ENCODE results near the gene TMEM79.

The TMEM79 gene

DNA sequence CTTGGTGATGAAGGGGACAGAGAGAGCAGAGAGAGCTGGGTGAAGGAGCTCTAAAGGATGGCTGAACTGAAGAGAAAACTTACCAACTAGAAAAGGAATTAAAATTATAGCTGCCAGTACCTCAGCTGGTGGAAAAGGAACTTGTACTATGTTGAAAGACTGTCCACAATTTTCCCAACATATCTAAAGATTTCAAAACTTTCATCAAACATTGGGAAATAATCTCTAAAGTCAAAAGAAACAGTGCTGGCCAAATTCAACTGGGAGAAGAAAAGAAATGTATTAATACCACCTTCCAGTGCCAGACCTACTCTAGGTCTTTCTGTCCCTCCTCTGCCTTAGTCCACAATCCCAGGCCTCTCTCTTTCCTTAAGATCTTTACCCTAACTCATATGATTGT lies 7.6 kb upstream of the TMEM79 start:
- DNase-seq (ENCODE audit: low spot score), result no peak
- in situ Hi-C loops (cut with MboI; ENCODE audit: low pct_unique_long_range_greater_than_20kb, low sequenced_read_pairs, unreplicated experiment), result no loop called here
- TF ChIP-seq, protein P1, sequence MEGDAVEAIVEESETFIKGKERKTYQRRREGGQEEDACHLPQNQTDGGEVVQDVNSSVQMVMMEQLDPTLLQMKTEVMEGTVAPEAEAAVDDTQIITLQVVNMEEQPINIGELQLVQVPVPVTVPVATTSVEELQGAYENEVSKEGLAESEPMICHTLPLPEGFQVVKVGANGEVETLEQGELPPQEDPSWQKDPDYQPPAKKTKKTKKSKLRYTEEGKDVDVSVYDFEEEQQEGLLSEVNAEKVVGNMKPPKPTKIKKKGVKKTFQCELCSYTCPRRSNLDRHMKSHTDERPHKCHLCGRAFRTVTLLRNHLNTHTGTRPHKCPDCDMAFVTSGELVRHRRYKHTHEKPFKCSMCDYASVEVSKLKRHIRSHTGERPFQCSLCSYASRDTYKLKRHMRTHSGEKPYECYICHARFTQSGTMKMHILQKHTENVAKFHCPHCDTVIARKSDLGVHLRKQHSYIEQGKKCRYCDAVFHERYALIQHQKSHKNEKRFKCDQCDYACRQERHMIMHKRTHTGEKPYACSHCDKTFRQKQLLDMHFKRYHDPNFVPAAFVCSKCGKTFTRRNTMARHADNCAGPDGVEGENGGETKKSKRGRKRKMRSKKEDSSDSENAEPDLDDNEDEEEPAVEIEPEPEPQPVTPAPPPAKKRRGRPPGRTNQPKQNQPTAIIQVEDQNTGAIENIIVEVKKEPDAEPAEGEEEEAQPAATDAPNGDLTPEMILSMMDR (IDR thresholded peaks at IDR 0.05; ENCODE audit: extremely low read depth, insufficient read depth, missing control alignments), result no peak

- DNase-seq (ENCODE audit: low spot score), result no peak
- TF ChIP-seq, protein P1 (IDR thresholded peaks at IDR 0.05; ENCODE audit: extremely low read depth, insufficient read depth, missing control alignments), result no peak
- in situ Hi-C loops (cut with MboI; ENCODE audit: low pct_unique_long_range_greater_than_20kb, low sequenced_read_pairs, unreplicated experiment), result no loop called here
Measured at GRCh38 chr1:156276966-156277381, 7.2 kb upstream of the TMEM79 start.

DNA sequence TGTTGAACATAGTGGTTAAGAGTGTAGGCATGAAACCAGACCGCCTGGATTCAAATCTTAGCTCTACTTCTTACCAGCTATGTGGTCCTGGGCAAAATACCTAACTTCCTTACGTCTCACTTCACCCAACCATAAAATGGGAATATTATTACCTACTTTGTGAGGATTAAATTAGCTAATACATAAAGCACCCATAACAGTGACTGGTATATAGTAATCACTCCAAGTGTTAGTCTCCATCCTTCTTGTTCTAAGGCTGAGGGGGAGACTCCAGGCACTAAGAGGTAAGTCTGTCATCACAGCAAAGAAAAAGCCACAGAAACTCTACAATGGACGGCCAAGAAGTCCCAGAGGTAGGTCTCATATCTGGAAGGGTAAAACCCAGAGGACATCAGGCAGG lies 4.3 kb upstream of the TMEM79 start:
- in situ Hi-C loops (cut with MboI; ENCODE audit: low pct_unique_long_range_greater_than_20kb, low sequenced_read_pairs, unreplicated experiment), result no loop called here
- TF ChIP-seq, protein P1 (IDR thresholded peaks at IDR 0.05; ENCODE audit: extremely low read depth, insufficient read depth, missing control alignments), result no peak
- DNase-seq (ENCODE audit: low spot score), result no peak

- in situ Hi-C loops (cut with MboI; ENCODE audit: low pct_unique_long_range_greater_than_20kb, low sequenced_read_pairs, unreplicated experiment), result no loop called here
Measured at GRCh38 chr1:156281281-156281680, 2.8 kb upstream of the TMEM79 start.

DNA sequence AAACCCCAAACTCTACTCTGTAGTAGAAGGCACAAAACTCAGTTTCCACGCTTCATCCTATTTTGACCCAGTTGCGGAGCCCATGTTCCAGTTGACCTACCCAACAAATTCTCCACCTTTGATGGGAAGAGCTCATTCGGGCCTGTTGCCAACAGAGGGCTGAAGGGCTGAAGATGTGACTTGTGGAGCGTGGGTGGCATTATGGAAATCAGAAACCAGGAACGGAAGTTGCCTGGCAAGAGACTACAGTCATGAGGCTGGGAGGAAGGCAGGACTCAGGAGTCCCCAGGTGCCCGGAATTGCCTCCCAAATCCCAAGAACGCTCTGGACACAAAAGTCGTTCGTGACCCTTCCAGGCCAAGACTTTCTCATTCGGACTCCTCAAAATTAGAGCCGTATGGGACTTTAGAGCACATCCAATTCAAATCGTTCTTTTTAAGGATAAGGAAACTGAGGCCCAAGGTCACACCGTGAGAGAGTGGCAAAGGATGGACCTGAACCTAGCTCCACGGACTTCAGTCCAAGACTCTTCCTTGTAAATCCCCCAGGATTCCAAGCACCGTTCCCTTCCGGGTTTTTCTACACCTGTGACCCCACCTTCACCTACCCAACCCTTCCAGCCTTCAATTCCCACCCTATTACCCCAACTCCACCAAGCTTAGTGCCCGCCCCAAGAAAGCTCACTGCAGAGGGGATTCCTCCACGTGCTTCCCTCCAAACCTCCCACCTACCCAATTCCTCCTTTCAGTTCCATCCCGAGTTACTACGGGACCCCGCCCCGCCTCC lies 2.2 kb upstream of the TMEM79 start:
- DNase-seq (ENCODE audit: low spot score), result no peak
- in situ Hi-C loops (cut with MboI; ENCODE audit: low pct_unique_long_range_greater_than_20kb, low sequenced_read_pairs, unreplicated experiment), result no loop called here
- TF ChIP-seq, protein P1 (IDR thresholded peaks at IDR 0.05; ENCODE audit: extremely low read depth, insufficient read depth, missing control alignments), result no peak

More at GRCh38 chr1:156281281-156281680, 2.8 kb upstream of the TMEM79 start:
- peak; percentile 68 for DNase-seq (ENCODE audit: low spot score)
- TF ChIP-seq, protein P1 (IDR thresholded peaks at IDR 0.05; ENCODE audit: extremely low read depth, insufficient read depth, missing control alignments), result peak; percentile 16

DNA sequence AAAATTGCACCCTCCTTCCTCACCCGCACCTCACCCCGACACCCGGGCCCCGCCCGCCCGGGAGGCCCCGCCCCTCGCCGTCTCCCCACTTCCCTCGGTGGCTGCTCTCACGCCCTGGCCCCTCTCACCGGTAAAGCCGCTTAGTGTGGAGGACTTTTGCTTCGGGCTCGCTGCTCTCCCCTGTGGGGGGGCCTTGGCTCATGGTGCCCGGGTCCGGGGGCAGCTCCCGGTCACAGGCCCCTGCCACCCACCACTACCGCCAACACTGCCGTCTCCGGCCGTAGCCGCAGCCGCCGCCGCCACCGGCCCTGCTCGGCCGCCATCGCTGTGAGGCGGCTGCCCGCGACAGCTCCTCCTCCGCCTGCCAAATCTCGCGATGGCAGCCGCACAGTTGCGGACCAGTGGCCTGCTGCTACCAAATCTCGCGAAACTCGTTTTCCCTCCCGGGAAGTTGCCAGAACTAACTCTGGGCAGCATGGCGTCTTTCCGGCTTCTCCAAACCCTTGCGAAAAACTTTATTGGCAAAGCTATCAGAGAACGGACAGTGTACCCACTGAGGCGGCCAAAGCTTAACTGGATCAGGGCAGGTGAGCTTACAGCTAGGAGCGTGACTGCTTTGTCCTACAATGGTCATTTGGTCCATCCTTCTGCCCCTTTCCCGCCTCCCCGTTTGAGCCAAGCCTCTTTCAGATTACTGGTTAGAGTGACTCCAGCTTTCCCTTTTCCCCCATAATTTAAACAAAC lies 1.5 kb upstream of the TMEM79 start, which contains the start of gene SMG5:
Gene SMG5, minus strand, starts transcription at position 347 of the 744 bp plus-strand sequence. Its CDS starts 145 bp downstream, at position 202.
- peak; percentile 96 for DNase-seq (ENCODE audit: low spot score)
- in situ Hi-C loops (cut with MboI; ENCODE audit: low pct_unique_long_range_greater_than_20kb, low sequenced_read_pairs, unreplicated experiment), result no loop called here
- TF ChIP-seq, protein P1 (IDR thresholded peaks at IDR 0.05; ENCODE audit: extremely low read depth, insufficient read depth, missing control alignments), result no peak
